Measurements from ENCODE around the gene FSIP1.

GRCh38 chr15:39591141-39591895 is 191.3 kb downstream of the FSIP1 start:
- TF ChIP-seq CTCF (IDR thresholded peaks at IDR 0.05) (no peak), POLR2A (IDR thresholded peaks at IDR 0.05) (no peak)
